NCI-H748 (cell line): ENCODE measurements around the gene LIMS1.
"Not testable (repeated sequence)": the region's sequence is repeated elsewhere in the genome, so short reads cannot be mapped to it uniquely, and the experiment has no call there.

ENCODE experiments used
- DNase-seq: peaks from one replicate; lab custom pipeline; 2025; ENCODE audit not compliant: unreplicated experiment; lab: John Stamatoyannopoulos, UW

LIMS1 gene

GRCh38 chr2:108548208-108549003, 14.1 kb downstream of the LIMS1 start:
- DNase-seq, result no peak

GRCh38 chr2:108552566-108552965, 18.3 kb downstream of the LIMS1 start:
- no peak for DNase-seq

GRCh38 chr2:108553209-108553919, 19.1 kb downstream of the LIMS1 start:
- DNase-seq, result no peak

- no peak for DNase-seq
These were observed 20.3 kb downstream of the LIMS1 start for GRCh38 chr2:108554528-108554927.

- DNase-seq, result no peak
These were observed 21.3 kb downstream of the LIMS1 start for GRCh38 chr2:108555572-108555971.

- DNase-seq, result not testable (repeated sequence)
These were observed 22.3 kb downstream of the LIMS1 start for GRCh38 chr2:108556581-108556980.

- no peak for DNase-seq
These were observed 26.1 kb downstream of the LIMS1 start for GRCh38 chr2:108560241-108560811.

- no peak for DNase-seq
These were observed 26.7 kb downstream of the LIMS1 start for GRCh38 chr2:108560895-108561530.

GRCh38 chr2:108562274-108562673, 28.0 kb downstream of the LIMS1 start:
- no peak for DNase-seq

GRCh38 chr2:108564510-108564909, 30.2 kb downstream of the LIMS1 start:
- DNase-seq, result no peak

GRCh38 chr2:108565778-108566375, 31.6 kb downstream of the LIMS1 start:
- DNase-seq, result no peak

- DNase-seq, result no peak
These were observed 36.1 kb downstream of the LIMS1 start for GRCh38 chr2:108570416-108570815.

- no peak for DNase-seq
These were observed 37.0 kb downstream of the LIMS1 start for GRCh38 chr2:108571286-108571685.

- DNase-seq, result no peak
These were observed 38.8 kb downstream of the LIMS1 start for GRCh38 chr2:108573061-108573460.

GRCh38 chr2:108574332-108574731, 40.1 kb downstream of the LIMS1 start:
- no peak for DNase-seq

- DNase-seq, result no peak
These were observed 41.1 kb downstream of the LIMS1 start for GRCh38 chr2:108575132-108575966.

GRCh38 chr2:108577099-108577498, 42.8 kb downstream of the LIMS1 start:
- DNase-seq, result no peak

- no peak for DNase-seq
These were observed 45.4 kb downstream of the LIMS1 start for GRCh38 chr2:108579623-108580022.

GRCh38 chr2:108580050-108580449, 45.8 kb downstream of the LIMS1 start:
- DNase-seq, result no peak

- peak; percentile 73 for DNase-seq
These were observed 49.7 kb downstream of the LIMS1 start for GRCh38 chr2:108583903-108584520.
